A172 (cell line): ENCODE measurements around the gene RIPK4. TPM values are rescaled to one million over a fixed set of nuclear protein-coding genes. Genes with fewer than 3 reads are reported as not detected.

Source experiments
- DNase-seq: peaks from one replicate; pipeline ENCODE4 v3.0.0-alpha.2; 2015; ENCODE audit warnings: low spot score
- total RNA-seq: library from RNA; depleted of rRNA; stranded (reverse); fragments of >200 nt; shearing (Covaris generic); gene quantifications from 2 replicates; pipeline ENCODE4 v1.2.3, GENCODE V29; 2014

RIPK4 gene
- total RNA-seq, 1 experiment from 2014 or later, result 0.55 TPM

DNA sequence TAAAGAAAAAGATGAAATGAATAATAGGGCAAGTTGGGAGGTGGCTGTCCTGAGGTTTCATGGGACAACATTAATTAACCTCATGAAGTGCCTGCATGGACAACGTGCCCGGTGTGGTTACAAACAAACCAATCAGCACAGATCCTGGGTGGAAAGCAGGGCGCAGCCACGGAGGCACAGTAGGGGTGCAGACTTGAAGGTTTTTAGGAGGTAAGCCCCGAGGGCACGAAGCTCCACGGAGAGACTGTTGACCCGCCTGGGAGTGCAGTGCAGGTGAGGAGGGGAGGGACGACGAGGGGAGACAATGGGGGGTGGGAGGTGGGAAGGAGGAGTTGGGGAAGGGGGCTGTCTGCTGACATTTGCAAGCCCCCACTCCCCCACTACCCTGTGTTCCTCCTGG is 2.3 kb upstream of the RIPK4 start:
- DNase-seq, result peak; percentile 35

DNA sequence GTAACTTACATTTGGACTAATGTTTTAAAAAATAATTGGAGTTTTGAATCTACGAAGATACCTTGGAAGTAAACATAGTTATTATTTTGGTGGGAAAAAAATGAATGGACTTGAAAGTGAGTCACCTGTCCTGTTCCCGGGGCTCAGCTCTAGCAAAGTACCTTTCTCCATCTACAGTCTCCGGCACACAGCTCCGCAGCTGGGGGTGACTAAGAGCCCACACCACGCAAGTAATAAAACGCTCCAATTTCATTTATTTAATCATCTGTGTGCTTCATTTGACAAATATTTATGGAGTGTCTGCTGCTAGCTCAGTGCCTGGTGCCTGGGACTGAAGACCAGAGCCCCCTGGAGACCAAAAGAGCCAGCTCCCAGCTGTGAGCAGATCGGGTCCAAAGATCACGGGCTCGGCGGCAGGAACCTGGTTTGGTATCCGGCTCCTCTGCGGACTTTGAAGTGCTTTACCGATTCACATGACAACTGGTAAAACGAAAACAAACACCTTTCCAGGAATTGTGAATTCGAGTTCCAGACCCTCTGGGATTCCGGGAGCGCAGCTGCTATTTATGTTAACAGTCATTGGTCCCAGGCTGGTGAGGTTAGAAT is 1.7 kb upstream of the RIPK4 start:
- DNase-seq, result peak; percentile 83

DNA sequence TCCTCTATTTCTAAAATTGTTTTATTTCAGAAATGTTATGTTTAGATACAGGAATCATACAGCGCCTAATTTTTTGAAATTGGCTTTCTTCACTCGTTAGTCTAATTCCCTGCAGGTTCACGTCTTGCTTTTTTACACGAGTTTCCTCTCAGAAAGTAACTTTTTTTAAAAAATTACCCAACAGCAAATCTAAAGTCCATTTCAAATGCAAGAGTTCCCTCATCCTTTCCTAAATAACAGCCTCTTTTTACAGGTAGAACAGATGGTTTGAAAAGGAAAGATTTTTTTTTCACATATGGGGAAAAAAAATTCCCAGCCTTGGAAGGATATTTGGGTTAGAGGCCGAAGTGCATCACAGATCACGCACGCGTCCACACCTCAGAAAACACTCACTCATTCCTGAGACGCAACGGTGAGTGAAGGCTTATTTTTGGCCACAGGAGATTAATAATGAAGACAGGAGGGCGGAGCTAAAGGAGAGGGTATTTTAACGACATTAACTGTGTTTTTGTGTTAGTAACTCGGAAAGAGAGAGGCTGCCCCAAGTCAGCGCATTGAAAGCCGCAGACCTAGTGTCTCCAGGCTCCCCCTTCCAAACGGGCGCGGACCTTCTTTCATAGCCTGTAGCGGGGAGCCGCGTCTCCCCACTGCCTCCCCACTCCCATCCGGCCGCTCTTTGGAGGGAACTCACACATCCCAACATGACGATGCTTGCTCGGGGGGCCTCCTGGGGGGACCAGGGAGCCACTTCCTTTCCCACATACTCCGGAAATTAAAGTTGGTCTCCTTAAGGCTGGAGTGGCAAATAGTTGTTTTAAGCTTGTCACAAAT is 969 bp upstream of the RIPK4 start:
- peak; percentile 73 for DNase-seq

DNA sequence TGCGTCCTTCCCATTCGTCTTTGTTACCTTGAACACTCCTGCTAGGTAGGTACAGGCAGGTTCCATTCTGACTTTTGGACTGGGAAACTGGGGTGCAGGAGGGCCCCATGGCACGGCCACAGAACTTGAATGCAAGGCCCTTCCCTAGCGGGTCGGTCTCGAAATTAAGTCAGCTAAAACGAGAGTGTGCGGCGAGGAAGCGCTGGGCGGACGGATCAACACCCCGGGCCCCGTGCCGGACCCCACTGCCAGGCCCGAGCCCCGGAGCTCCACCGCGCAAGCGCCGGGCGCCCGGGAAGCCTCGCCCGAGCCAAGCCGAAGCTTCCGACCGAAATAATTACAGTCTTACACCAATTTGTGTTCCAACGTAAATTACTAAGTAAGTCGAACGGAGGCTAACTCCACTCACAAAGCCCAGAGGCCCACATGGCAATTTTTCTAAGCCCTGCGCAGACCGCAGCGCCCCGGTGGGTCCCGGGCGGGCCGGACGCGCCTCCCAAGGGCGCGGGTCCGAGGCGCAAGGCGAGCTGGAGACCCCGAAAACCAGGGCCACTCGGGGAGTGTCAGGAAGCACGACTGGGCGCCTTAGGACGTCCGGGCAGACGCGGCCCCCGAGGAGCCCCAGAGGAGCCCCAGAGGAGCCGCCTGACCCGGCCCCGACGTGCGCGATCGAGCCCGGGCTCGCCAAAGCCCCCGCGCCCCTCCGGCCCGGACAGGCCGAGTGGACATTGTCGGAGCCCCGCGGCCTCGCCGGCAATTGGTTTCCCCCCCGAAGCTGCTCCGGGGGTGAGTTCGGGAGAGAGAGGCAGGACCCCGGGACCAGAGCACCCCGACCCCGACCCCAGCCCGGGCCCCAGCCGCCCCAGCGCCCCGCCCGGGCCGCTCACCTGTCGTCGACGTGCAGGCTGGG is 624 bp downstream of the RIPK4 start:
- no peak for DNase-seq

DNA sequence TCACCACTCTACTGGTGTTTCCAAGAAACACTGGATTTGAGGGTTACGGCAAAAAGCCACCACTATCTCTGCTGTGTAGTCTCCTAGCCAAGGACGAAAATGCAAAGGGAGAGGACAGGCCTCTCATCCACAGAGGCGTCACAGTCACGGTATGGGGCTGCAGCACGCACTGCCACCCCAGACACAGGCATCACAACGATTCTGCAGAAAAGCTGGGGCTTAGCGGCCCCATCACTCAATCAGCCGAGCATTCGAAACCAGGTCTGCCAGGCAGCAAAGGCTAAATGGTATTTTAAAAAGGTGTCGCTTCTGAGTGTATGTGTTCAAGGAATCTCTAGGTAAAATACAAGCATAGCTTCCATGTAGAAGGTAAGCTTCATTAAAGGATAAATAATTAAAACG is 1.4 kb downstream of the RIPK4 start:
- no peak for DNase-seq

DNA sequence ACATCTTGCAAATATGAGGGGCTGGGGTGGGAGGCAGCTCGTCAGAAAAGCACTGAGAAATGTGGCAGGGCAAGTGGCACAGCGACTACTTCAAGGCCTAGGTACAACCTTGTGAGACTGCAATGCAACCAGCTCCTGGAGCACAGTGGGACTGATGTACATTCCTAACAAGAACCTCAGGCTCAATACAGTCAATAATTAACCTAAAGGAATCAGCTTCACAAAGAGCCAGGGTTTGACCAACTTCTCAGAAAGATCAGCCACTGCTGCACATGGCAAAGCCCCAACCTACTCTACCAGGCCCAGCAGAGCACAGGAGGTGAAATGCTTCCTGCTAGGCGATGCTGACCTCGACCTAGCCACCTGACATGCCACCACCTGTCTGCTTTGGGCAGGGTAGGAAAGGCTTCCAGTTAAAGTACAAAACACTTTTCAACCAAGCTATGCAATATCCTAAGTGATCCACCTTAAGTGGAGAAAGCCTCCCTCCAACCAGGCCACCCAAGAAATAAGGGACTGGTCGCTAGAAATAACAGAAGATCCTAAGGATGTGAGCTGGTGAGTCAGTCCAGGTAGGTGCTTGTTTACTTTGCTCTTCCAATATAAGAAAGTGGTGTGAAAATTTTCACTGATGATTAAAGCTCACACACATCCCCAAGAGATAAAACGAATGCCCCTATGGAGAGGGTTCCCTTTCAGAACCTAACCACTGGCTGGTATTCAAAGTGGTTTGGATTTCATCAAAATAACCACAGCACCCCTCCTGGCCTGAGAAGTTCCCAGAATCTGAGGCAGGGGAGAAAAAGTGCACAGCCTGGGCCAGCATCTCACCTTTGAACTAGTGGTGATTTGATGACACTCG is 2.1 kb downstream of the RIPK4 start:
- no peak for DNase-seq

DNA sequence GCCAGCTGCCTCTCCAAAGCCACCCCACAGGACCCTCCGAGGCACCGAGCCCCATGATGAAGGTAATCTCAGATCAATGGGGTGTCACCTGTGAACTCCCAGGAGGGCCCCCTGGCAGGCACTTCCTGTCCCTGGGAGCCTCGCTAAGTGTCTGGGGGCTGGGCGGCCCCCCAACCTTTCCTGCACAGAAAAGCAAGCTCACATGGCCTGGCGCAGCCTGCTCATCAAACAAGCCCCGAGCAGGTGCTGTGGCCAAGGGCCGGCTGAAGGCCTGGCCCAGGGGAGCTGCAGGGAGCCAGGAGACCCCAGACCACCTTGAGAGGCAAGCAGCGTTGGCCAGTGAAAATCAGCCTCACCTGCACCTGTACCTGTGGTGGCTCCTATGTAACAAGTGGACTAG is 2.9 kb downstream of the RIPK4 start:
- no peak for DNase-seq

DNA sequence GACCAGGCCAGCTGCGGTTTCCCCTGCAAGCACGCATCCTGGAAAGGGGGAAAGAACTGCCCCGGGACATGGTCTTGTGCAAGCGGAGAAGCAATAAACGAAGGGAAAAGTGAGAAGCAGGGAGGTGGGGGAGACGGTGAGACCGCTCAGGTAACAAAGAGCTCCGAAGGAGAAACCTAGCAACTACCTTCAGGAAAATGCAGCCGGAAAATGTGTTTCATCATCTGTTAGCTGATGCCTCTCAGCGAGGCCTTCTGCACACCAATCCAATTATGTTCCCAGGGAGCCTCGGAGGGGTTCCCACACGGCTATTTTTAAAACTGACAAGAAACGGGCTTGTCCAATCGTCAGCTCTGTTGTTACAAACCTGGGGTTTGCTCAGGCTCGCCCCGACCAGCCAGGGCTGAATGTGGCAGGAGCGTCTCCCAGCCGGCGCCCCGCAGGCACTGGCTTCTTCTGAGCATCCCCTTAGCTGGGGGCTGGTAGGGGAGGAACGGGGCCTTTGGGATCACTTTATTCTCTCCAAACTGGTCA is 3.4 kb downstream of the RIPK4 start:
- no peak for DNase-seq

DNA sequence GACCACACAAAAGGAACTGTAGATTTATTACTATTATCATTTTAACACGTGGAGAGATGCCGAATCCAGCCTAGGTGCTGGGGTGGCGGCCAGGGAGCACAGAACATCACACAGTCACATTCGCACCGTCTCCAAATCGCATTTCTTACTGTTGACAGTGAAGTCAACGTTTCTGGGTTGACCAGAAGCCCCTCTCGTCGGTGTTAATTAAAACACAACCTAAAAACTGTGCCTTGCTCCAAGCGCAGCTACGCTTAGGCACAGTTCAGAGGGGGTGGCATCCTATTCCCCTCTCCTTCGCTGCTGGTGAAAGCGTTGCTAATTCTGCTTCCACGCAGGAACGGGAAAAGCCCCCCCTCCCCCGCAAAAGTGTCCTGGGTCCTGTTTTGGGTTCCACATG is 4.1 kb downstream of the RIPK4 start:
- DNase-seq, result no peak

DNA sequence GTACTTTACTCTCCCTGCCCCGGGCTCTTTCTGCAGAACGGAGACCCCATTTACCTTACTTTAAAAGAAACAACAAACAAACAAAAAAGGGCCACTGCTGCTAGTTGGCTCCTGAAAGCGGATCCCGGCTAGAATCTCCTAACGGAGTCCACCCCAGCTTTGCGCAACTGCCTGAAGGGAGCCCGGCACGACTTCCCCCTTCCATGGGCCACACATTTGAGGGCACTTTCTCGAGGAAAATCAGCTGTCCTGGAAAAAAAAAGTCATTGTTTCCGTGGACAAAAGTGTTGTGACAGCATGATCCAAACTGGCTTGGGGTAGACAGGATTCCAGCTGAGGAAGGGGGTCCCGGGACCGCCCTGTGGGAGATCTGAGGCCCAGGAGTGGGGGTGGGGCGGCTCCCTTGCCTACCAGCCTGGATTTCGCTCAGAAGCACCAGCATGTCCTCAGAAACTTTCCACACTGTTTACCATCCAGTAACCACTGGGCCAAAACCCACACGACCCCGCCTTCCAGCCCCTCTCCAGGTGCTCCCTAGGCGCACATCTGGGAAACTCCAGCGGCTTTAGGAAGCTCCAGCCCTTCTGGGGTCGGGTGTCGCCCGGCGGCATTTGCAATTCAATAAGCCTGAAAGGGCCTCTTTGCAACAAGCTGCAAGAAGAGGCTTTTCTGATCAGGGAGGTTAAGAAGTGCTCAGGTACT is 4.8 kb downstream of the RIPK4 start:
- no peak for DNase-seq

DNA sequence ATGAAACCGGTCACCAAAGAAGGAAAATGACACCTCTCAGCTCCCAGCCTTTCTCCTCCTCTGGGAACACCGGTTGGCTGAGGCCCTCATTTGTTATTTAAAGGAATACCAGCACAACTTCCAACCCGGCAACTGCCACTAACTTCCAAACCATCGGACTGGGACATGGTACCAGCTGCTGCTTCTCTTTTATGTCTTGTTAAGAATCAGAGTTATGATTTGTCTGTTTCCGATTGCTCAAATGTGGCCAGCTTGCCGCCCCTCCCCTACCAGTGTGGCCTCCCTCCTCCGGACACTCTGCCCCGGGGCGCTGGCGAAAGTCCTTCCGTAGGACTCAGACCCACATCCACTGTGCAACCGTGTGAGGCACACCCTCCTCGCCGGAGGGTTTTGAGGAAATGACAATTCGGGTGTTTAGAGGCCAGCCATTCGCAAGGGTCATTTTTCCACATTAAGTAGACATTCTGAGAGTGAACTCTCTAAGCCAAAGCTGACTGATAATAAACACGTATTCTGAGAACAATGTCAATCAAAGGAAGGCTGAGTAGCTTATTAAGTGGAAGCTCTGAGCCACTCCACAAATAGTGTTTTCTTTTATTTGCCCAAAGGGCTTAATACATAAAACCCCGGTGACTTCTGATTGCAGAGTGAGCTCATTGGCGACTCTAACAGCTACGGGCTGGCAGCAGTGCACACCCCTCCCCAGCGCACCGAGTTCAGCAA is 5.5 kb downstream of the RIPK4 start:
- DNase-seq, result peak; percentile 67

DNA sequence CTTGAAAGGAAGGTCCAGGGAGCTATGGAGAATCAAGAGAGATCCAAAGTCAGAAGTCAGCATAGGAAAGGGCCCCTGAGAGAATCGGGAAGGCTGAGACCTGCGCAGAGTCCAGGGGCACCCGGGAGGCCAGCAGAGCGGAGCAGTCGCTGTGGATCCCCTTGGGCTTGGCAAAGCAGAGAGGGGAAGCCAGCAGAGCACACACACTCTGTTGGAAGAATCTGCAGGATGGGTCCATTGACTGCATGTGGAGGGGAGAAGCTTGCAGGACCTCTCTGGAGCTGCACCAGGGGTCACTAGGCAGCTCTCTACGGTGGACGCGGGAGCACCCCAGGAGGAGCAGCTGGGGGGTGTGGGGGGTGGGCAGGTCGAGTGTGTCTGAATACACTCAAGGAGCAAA is 6.4 kb downstream of the RIPK4 start:
- DNase-seq, result no peak

DNA sequence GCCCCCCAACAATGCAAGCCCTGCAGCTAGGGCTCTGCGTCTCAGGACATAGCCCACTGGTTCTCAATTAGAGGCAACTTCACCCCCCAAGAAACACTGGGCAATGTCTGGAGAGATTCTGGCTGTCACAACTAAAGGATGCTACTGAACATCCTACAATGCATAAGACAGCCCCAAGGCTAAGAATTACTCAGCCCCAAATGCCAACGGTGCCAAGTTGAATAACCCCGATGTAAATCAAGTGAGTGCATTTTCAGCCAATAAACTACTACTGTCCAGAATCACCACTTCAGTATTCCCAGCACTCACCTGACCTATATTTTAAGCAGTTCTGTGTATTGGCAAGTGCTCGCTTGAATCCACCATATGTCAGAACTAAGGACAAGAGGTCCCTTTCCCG is 6.9 kb downstream of the RIPK4 start:
- no peak for DNase-seq

DNA sequence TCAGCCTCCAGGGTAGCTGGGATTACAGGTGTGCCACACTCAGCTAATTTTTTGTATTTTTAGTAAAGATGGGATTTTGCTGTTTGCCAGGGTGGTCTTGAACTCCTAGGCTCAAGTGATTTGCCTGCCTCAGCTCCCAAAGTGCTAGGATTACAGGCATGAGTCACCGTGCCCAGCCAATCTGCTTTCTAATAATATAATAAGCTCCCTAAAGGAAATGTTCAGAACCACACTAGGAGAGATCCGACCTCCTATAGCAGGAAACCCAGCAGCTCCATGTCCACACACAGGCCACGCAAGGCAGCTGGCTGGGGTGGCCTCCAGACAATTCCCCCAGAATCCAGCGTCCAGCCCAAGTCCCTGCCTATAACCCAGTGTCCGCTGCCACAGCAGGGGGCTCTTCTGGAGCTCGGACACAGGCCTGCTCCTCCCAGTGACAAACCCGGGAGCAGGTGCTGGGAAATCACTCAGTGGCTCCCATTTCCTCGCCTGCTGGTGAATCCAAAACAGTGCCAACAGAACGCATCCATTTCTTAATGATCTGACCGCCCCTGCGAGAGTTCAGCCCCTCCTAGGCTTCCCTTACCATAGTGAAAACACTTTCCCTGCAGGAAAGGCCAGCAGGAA is 7.5 kb downstream of the RIPK4 start:
- peak; percentile 74 for DNase-seq

DNA sequence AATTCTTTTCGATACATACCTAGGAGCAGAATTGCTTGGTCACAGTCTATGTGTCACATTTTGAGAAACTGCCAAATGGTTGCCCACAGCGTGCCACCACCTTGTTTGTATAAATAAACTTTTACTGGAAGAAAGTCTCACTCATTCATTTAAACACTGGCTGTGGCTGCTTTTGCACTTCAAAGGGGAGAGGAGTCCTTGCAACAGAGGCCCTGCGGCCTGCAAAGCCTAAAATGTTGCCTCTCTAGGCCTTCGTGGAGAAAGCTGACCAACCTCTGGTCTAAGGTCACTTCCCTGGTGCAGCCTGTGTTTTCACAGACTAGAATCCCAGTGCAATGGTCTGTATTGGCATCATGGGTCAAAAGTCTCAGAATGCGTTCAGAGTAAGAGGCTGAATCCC is 8.3 kb downstream of the RIPK4 start:
- peak; percentile 93 for DNase-seq

DNA sequence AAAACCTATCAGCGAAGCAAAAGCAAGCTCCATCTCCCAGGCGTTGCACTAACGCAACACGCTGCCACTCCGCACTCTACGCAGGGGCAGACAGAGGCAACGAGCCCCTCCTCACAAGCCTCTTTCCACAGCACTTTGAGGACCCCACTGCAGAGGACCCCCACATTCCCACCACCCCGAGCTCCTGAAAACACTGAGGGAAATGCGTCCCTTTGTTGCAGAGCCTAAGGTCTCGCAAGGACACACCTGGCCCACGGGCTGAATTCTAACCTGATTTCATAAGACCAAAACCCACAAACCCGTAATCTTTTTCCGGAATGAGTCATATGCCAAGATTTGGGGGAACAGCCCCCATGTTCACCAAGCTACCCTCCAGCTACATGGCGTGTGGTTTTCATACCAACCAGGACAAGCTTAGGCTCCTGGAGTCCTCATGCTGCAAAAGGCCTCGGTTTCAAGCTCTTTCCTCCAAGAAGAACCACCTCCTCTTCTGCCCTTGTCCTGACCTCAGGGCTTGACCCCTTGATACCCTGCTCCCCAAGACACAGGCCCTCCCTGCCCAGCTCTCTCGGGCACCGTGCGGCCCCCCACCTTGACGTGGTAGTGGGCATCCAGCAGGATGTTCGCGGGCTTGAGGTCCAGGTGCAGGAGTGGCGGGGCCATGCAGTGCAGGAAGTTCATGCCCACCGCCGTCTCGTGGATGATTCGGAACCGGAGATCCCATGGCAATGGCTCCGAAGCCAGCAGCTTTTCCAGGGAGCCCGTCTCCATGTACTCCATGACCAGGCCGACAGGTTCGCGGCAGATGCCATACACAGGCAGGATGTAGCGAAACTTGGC is 10.7 kb downstream of the RIPK4 start:
- no peak for DNase-seq

DNA sequence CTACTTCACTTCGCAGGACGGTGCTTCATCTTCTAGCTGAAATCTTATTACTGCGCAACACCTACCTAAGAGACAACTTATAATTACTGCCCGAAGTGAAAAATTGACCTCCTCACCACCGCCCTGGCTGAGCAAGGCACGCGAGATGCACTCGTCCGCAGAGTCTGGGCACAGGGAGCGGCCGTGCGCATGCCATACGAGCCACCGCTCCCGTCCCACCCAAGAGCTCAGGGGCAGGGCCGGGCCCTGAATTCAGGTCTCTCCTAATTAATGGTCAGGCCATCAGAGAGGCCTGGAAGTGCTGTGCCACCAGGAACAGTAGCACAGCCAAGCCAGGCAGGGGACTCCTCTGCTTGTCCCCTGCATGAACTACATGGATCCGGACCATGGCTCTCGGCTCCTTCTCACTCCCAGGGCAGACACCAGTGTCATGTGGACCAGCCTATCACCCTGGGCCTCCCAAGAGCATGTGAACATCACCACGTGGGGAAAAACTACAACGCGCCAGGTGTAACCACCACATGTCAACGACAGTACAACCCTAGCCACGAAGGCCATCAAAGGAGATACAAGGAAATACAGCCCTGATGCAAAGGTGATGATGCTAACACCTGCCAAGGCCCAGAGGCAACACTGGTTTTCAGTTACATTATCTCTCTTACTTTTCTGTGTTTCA is 11.5 kb downstream of the RIPK4 start:
- DNase-seq, result no peak

DNA sequence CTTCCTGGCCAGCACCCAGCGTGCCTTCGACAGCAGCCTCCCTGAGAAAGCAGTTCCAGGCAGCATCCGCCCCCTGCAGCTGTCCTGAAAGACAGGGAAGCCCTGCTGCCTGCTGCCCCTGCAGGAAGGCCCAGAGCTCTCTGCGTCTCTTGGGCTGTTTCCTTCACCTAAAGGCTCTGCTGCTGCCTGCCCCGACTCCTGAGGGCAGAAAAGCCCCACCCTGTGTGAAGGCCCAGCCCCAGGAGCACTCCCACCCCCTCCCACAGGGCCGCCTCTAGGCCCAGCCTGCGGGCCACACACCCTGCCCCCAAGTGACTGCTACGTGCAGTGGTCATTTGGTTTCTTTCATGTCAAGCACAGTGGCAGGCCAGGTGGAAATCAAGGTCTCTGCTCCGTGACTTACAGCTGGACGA is 12.4 kb downstream of the RIPK4 start:
- peak; percentile 40 for DNase-seq
